ENCODE data around the gene AURKAIP1. TPM values are rescaled to one million over a fixed set of nuclear protein-coding genes. Genes with fewer than 3 reads are reported as not detected.

The AURKAIP1 gene
- total and polyA plus RNA-seq, 2 of the 13 experiments (the other 11 are each of a cell fraction or from before 2014, with no cell fraction given) = 69.5 to 175 TPM

DNA sequence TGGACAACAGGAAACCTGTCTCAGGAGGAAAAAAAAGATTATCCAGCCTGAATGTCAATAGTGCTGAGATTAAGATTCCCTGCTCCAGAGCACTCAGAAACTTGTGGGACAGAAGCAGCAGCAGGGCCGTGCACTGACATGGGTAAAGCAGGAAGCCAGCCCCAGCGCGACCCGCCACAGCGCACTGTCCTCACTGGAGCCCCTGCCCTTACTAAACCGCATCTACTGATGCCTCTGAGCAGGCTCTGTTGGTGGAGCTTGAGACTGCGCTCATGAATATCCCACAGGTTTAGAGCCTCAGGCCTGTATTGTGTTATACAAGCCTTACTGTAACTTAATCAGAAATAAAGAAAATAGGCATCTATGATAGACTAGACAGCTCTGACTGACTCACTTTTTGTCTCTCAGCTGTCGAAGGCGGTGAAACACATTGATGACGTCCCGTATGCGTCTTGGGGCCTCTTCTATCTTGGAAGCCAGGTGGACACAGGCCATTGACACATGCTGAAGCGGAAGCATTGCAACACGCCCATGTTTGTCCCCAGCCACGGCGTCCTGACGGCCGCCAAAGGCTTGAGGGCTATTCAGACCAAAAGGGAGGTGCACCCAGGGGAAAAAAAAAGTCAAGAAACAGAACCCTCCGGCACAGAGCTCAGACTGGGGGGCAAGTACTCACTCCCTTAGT, 23.0 kb upstream of the AURKAIP1 start:
- ChIA-PET CTCF (ENCODE audit: low intra/inter-chr PET ratio, low total read pairs) (no interaction called here), POLR2A (interaction anchor here (1.1 to 12.4 kb wide), 6 partner anchors 10 to 107 kb away, joined by 3 to 355 read pairs (median 21); partner anchors contain the start of genes AURKAIP1, MRPL20, MXRA8 and VWA1)
- 37% methylated on average over 18 of the region's 19 CpGs for WGBS (ENCODE audit: low lambda C conversion rate)
- no peak for ATAC-seq
- no peak for FAIRE-seq
- Histone ChIP-seq H3K4me2 (ENCODE audit: low read depth, low read length) (peak overlapping the region; percentile 85), H3K9me3 (ENCODE audit: low read length) (no peaks in the 10 kb centered on the region), H3K27me3 (ENCODE audit: control insufficient read depth in 1 of 2, insufficient read depth in 2 of 2, low read length in 2 of 2) (no peaks in the 10 kb centered on the region), H3K79me2 (ENCODE audit: insufficient read depth, low read length) (peaks cover 51% of the 10 kb centered on the region), H4K20me1 (ENCODE audit: insufficient read depth, low read length) (peaks cover 17% of the 10 kb centered on the region), H3K4me1 (ENCODE audit: insufficient read depth, low read length) (peaks cover 45% of the 10 kb centered on the region), H3K9ac (ENCODE audit: insufficient read depth, low read depth, low read length) (peak overlapping the region; percentile 98), H3K36me3 (replicated peaks in 1 of 2; ENCODE audit: control insufficient read depth in 1 of 2, insufficient read depth in 2 of 2, low read length in 2 of 2) (peaks cover 20 to 55% of the 10 kb centered on the region in 2 experiments), H3K4me3 (replicated peaks in 1 of 3; ENCODE audit: insufficient read depth in 1 of 3, low read depth in 2 of 3, low read length in 3 of 3) (peak overlapping the region; percentile 75 to 95 (median 93)), H3K27ac (ENCODE audit: extremely low read length, insufficient read depth, low read length) (peak overlapping the region; percentile 82), H2AFZ (ENCODE audit: low read length) (no peak overlapping the region)
- peak; percentile 39 for DNase-seq (ENCODE audit: low spot score)
- intact Hi-C loops (cut with micrococcal nuclease; ENCODE audit: unreplicated experiment) = loop anchor here (2.0 kb wide), 1 partner anchor 21 kb away; no protein-coding TSS in a partner anchor
- BruUV-seq (replicated peaks) = TSS peak; percentile 60
- in situ Hi-C loops (cut with HindIII; ENCODE audit: extremely low pct_ligation_motif_present, low pct_unique_long_range_greater_than_20kb) = no loop called here
- TF ChIP-seq, protein P1, sequence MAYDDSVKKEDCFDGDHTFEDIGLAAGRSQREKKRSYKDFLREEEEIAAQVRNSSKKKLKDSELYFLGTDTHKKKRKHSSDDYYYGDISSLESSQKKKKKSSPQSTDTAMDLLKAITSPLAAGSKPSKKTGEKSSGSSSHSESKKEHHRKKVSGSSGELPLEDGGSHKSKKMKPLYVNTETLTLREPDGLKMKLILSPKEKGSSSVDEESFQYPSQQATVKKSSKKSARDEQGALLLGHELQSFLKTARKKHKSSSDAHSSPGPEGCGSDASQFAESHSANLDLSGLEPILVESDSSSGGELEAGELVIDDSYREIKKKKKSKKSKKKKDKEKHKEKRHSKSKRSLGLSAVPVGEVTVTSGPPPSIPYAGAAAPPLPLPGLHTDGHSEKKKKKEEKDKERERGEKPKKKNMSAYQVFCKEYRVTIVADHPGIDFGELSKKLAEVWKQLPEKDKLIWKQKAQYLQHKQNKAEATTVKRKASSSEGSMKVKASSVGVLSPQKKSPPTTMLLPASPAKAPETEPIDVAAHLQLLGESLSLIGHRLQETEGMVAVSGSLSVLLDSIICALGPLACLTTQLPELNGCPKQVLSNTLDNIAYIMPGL (CRISPR knock-in tag; IDR thresholded peaks at IDR 0.05; ENCODE audit: borderline replicate concordance in 1 of 2, low read depth in 1 of 2) = peak in 1 of 2 experiments; percentile 22; a peak in 1 of 4 replicates
- peak; percentile 63; the same call in 1 of the 2 replicates for TF ChIP-seq THAP7 (CRISPR knock-in tag; IDR thresholded peaks at IDR 0.05)
- peak; percentile 69; the same call in 1 of the 2 replicates for TF ChIP-seq ZMYM3 (CRISPR knock-in tag; IDR thresholded peaks at IDR 0.05)
- TF ChIP-seq ETV5 (CRISPR knock-in tag; IDR thresholded peaks at IDR 0.05; ENCODE audit: borderline replicate concordance) = peak; percentile 70; the same call in 1 of the 2 replicates
- no peak for TF ChIP-seq MTA3 (CRISPR knock-in tag; IDR thresholded peaks at IDR 0.05)
- peak; percentile 69 for TF ChIP-seq SAP130 (CRISPR knock-in tag; IDR thresholded peaks at IDR 0.05; ENCODE audit: low read depth)
- no peak for TF ChIP-seq SP140L (CRISPR knock-in tag; IDR thresholded peaks at IDR 0.05; ENCODE audit: borderline replicate concordance)
- no peak for TF ChIP-seq GABPA (IDR thresholded peaks at IDR 0.05; ENCODE audit: low read depth, low read length)
- TF ChIP-seq GABPA (CRISPR knock-in tag; IDR thresholded peaks at IDR 0.05; ENCODE audit: low read depth) = peak; percentile 27
- TF ChIP-seq ZNF274 (CRISPR knock-in tag; IDR thresholded peaks at IDR 0.05) = 0 out of 2 replicates have a peak, but pooled peaks have one; percentile 55
- peak; percentile 57; the same call in 1 of the 2 replicates for TF ChIP-seq GATAD1 (CRISPR knock-in tag; IDR thresholded peaks at IDR 0.05)
- no peak for TF ChIP-seq ZNF460 (CRISPR knock-in tag; IDR thresholded peaks at IDR 0.05; ENCODE audit: borderline replicate concordance)
- TF ChIP-seq CREB1 (IDR thresholded peaks at IDR 0.05) = peak; percentile 41; the same call in 1 of the 2 replicates
- TF ChIP-seq CREB1 (CRISPR knock-in tag; IDR thresholded peaks at IDR 0.05) = no peak
- 0 out of 2 replicates have a peak, but pooled peaks have one; percentile 18 for TF ChIP-seq ISL2 (CRISPR knock-in tag; IDR thresholded peaks at IDR 0.05)
- TF ChIP-seq DMAP1 (CRISPR knock-in tag; IDR thresholded peaks at IDR 0.05) = peak; percentile 38; the same call in 1 of the 2 replicates
- no peak for TF ChIP-seq NRL (CRISPR knock-in tag; IDR thresholded peaks at IDR 0.05; ENCODE audit: borderline replicate concordance)
- TF ChIP-seq JDP2 (CRISPR knock-in tag; IDR thresholded peaks at IDR 0.05; ENCODE audit: borderline replicate concordance) = no peak
- 0 out of 2 replicates have a peak, but pooled peaks have one; percentile 17 for TF ChIP-seq THAP9 (CRISPR knock-in tag; IDR thresholded peaks at IDR 0.05; ENCODE audit: borderline replicate concordance)
